Osteocyte (in vitro differentiated cells): ENCODE measurements around the gene SCN2B. TPM values are rescaled to one million over a fixed set of nuclear protein-coding genes. Genes with fewer than 3 reads are reported as not detected.

Experiments
- DNase-seq: peaks from one replicate; pipeline ENCODE4 v3.0.0; 2021; ENCODE audit warnings: mixed read lengths; ENCODE audit not compliant: unreplicated experiment; ENCODE audit errors: extremely low spot score
- H3K27ac Mint-ChIP-seq: one replicate; pipeline ENCODE4 v1.8.0; 2021; ENCODE audit warnings: mild to moderate bottlenecking, mixed read lengths; ENCODE audit not compliant: unreplicated experiment
- H3K27me3 Mint-ChIP-seq: one replicate; pipeline ENCODE4 v1.8.0; 2021; ENCODE audit warnings: mixed read lengths; ENCODE audit not compliant: unreplicated experiment
- H3K36me3 Mint-ChIP-seq: one replicate; pipeline ENCODE4 v1.8.0; 2021; ENCODE audit warnings: mixed read lengths; ENCODE audit not compliant: unreplicated experiment
- H3K4me1 Mint-ChIP-seq: one replicate; pipeline ENCODE4 v1.8.0; 2021; ENCODE audit warnings: mixed read lengths; ENCODE audit not compliant: unreplicated experiment
- H3K4me3 Mint-ChIP-seq: one replicate; pipeline ENCODE4 v1.8.0; 2021; ENCODE audit warnings: mild to moderate bottlenecking, moderate library complexity, mixed read lengths; ENCODE audit not compliant: unreplicated experiment
- H3K9me3 Mint-ChIP-seq: one replicate; pipeline ENCODE4 v1.8.0; 2021; ENCODE audit warnings: mixed read lengths; ENCODE audit not compliant: unreplicated experiment
- CTCF ChIP-seq: fragments of 200-600 bp; sonication (generic); IDR thresholded peaks from 2 replicates; pipeline ENCODE4 v1.5.0; 2021; ENCODE audit warnings: antibody characterized with exemption, mild to moderate bottlenecking, moderate library complexity
- total RNA-seq: library from RNA; stranded (reverse); gene quantifications from 2 replicates; pipeline ENCODE4 v1.2.1, GENCODE V29; 2021

Gene SCN2B
- total RNA-seq, 1 donor from 2014 or later: not detected

- no peak for DNase-seq
- TF ChIP-seq CTCF: no peak
- Mint-ChIP-seq H3K9me3 (no peaks in the 10 kb centered on the region), H3K4me3 (no peak overlapping the region), H3K4me1 (no peaks in the 10 kb centered on the region), H3K27ac (no peak overlapping the region), H3K36me3 (no peaks in the 10 kb centered on the region), H3K27me3 (peaks cover 46% of the 10 kb centered on the region)
These were observed 12.9 kb downstream of the SCN2B start for GRCh38 chr11:118163494-118163893.

- no peak overlapping the region for H3K4me3 Mint-ChIP-seq
- DNase-seq: no peak
- H3K27me3 Mint-ChIP-seq: peaks cover 52% of the 10 kb centered on the region
- no peaks in the 10 kb centered on the region for H3K9me3 Mint-ChIP-seq
- H3K4me1 Mint-ChIP-seq: no peaks in the 10 kb centered on the region
- no peaks in the 10 kb centered on the region for H3K36me3 Mint-ChIP-seq
- TF ChIP-seq CTCF: no peak
- no peak overlapping the region for H3K27ac Mint-ChIP-seq
These were observed 13.6 kb downstream of the SCN2B start for GRCh38 chr11:118162846-118163245.

GRCh38 chr11:118161786-118162185 is 14.7 kb downstream of the SCN2B start:
- no peaks in the 10 kb centered on the region for H3K9me3 Mint-ChIP-seq
- no peak for TF ChIP-seq CTCF
- H3K27me3 Mint-ChIP-seq: peaks cover 56% of the 10 kb centered on the region
- H3K4me1 Mint-ChIP-seq: no peaks in the 10 kb centered on the region
- DNase-seq: no peak
- H3K4me3 Mint-ChIP-seq: no peak overlapping the region
- H3K27ac Mint-ChIP-seq: no peak overlapping the region
- no peaks in the 10 kb centered on the region for H3K36me3 Mint-ChIP-seq

- Mint-ChIP-seq H3K4me3 (no peak overlapping the region), H3K36me3 (no peaks in the 10 kb centered on the region), H3K4me1 (peaks cover 3% of the 10 kb centered on the region), H3K9me3 (no peaks in the 10 kb centered on the region), H3K27me3 (peaks cover 72% of the 10 kb centered on the region), H3K27ac (no peak overlapping the region)
- DNase-seq: no peak
- no peak for TF ChIP-seq CTCF
These were observed 19.1 kb downstream of the SCN2B start for GRCh38 chr11:118157186-118157895.

- H3K27ac Mint-ChIP-seq: no peak overlapping the region
- no peak for DNase-seq
- peaks cover 69% of the 10 kb centered on the region for H3K27me3 Mint-ChIP-seq
- H3K4me3 Mint-ChIP-seq: no peak overlapping the region
- no peaks in the 10 kb centered on the region for H3K9me3 Mint-ChIP-seq
- no peak for TF ChIP-seq CTCF
- no peaks in the 10 kb centered on the region for H3K36me3 Mint-ChIP-seq
- H3K4me1 Mint-ChIP-seq: peaks cover 5% of the 10 kb centered on the region
These were observed 19.8 kb downstream of the SCN2B start for GRCh38 chr11:118156531-118157185.
